ENCODE measurements around the gene TIAM1.

DNA sequence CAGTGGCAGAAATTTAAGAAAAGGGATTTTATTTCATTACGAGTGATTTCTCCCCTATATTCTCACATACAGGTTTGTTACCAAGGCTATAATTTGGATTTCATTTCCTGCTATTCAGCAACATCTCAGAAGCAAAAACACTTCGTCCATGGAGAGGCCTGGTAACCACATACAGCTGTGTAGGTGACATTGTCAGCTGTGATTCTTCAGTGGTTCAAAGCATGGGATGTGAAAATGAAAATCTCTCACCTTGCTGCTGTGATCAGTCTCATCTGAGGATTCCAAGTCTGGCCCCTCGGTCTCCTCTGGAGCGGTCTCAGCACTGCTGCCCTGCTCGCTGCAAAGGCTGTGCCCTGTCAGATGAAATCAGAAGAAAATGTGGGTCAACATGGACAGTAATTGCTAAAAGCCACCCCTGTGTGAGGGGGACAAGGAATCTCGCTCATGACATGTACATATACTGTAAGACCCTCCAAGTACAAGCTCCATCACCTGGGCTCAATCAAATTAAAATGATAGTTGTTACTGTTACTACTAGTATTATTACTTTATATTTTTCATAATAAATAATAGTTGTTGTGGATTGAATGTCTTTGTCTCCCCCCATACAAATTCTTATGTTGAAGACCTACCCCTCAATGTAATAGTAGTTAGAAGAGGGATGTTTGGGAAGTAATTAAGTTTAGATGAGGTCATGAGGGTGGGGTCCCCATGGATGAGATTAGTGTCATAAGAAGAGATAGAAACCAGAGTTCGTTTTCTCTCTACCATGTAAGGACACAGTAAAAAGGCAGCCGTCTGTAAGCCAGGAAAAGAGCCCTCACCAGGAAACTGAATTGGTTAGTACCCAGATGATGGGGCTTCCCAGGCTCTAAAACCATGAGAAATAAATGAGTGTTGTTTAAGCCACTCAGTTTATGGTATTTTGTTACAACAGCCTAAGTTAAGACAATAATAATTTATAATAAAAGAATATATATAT lies 179.1 kb downstream of the TIAM1 start:
- TF ChIP-seq, protein P1, sequence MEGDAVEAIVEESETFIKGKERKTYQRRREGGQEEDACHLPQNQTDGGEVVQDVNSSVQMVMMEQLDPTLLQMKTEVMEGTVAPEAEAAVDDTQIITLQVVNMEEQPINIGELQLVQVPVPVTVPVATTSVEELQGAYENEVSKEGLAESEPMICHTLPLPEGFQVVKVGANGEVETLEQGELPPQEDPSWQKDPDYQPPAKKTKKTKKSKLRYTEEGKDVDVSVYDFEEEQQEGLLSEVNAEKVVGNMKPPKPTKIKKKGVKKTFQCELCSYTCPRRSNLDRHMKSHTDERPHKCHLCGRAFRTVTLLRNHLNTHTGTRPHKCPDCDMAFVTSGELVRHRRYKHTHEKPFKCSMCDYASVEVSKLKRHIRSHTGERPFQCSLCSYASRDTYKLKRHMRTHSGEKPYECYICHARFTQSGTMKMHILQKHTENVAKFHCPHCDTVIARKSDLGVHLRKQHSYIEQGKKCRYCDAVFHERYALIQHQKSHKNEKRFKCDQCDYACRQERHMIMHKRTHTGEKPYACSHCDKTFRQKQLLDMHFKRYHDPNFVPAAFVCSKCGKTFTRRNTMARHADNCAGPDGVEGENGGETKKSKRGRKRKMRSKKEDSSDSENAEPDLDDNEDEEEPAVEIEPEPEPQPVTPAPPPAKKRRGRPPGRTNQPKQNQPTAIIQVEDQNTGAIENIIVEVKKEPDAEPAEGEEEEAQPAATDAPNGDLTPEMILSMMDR (conservative IDR thresholded peaks at IDR 0.05; ENCODE audit: low read length): no peak
- TF ChIP-seq EZH2phosphoT487 (IDR thresholded peaks at IDR 0.05; ENCODE audit: borderline replicate concordance, low read depth, low read length): no peak
